Measurements from ENCODE around the gene MICALL2. TPM values are rescaled to one million over a fixed set of nuclear protein-coding genes. Genes with fewer than 3 reads are reported as not detected.

MICALL2 gene
- total RNA-seq, 4 donors from 2014 or later = 111 to 272 (median 209) TPM

- DNase-seq = no peak
- H3K27me3 ChIP-seq = no peaks in the 10 kb centered on the region
- peaks cover 0 to 57% (median 0%) of the 10 kb centered on the region in 3 donors for H3K36me3 ChIP-seq
- H3K9me3 ChIP-seq = no peaks in the 10 kb centered on the region
- H3K4me1 ChIP-seq = no peaks in the 10 kb centered on the region
- H3K4me3 ChIP-seq = no peak overlapping the region
- no peak for TF ChIP-seq POLR2A (IDR thresholded peaks at IDR 0.05)
- no peak for TF ChIP-seq CTCF (IDR thresholded peaks at IDR 0.05)
- H3K27ac ChIP-seq = no peak overlapping the region
Observed at GRCh38 chr7:1438821-1439220, 20.4 kb downstream of the MICALL2 start.

GRCh38 chr7:1438208-1438607 is 21.1 kb downstream of the MICALL2 start:
- Histone ChIP-seq H3K27ac (no peak overlapping the region), H3K9me3 (no peaks in the 10 kb centered on the region), H3K36me3 (peaks cover 0 to 55% (median 0%) of the 10 kb centered on the region in 3 donors), H3K27me3 (no peaks in the 10 kb centered on the region), H3K4me1 (no peaks in the 10 kb centered on the region), H3K4me3 (no peak overlapping the region)
- no peak for TF ChIP-seq CTCF (IDR thresholded peaks at IDR 0.05)
- no peak for DNase-seq

- Histone ChIP-seq H3K4me1 (peaks cover 0 to 6% (median 2%) of the 10 kb centered on the region in 4 donors), H3K4me3 (no peak overlapping the region), H3K36me3 (peaks cover 0 to 52% (median 0%) of the 10 kb centered on the region in 3 donors), H3K9me3 (no peaks in the 10 kb centered on the region), H3K27ac (no peak overlapping the region), H3K27me3 (no peaks in the 10 kb centered on the region)
- TF ChIP-seq POLR2A (IDR thresholded peaks at IDR 0.05) (no peak), CTCF (IDR thresholded peaks at IDR 0.05) (no peak)
- no peak for DNase-seq
Observed at GRCh38 chr7:1437155-1437880, 22.0 kb downstream of the MICALL2 start.

GRCh38 chr7:1436608-1437007 is 22.7 kb downstream of the MICALL2 start:
- Histone ChIP-seq H3K36me3 (peaks cover 0 to 47% (median 0%) of the 10 kb centered on the region in 3 donors), H3K27ac (no peak overlapping the region), H3K27me3 (no peaks in the 10 kb centered on the region), H3K4me3 (no peak overlapping the region), H3K9me3 (no peaks in the 10 kb centered on the region), H3K4me1 (peaks cover 0 to 12% (median 3%) of the 10 kb centered on the region in 4 donors)
- DNase-seq = no peak
- TF ChIP-seq POLR2A (IDR thresholded peaks at IDR 0.05) (no peak), CTCF (IDR thresholded peaks at IDR 0.05) (no peak)

GRCh38 chr7:1434891-1435670 is 24.2 kb downstream of the MICALL2 start:
- Histone ChIP-seq H3K9me3 (no peaks in the 10 kb centered on the region), H3K36me3 (peaks cover 0 to 32% (median 0%) of the 10 kb centered on the region in 3 donors), H3K27me3 (no peaks in the 10 kb centered on the region), H3K27ac (no peak overlapping the region), H3K4me3 (no peak overlapping the region), H3K4me1 (peaks cover 0 to 12% (median 3%) of the 10 kb centered on the region in 4 donors)
- TF ChIP-seq POLR2A (IDR thresholded peaks at IDR 0.05) (no peak), CTCF (IDR thresholded peaks at IDR 0.05) (no peak)
- no peak for DNase-seq

All from Peyer's patch (tissue), 4 donors.